Measurements from ENCODE around the gene RNU1-2.
"Not testable (repeated sequence)": the region's sequence is repeated elsewhere in the genome, so short reads cannot be mapped to it uniquely, and the experiment has no call there.

The RNU1-2 gene

GRCh38 chr1:16866926-16867707 is 28.7 kb upstream of the RNU1-2 start:
- H3K36me3 ChIP-seq (replicated peaks; ENCODE audit: insufficient read depth, low read length); H4K20me1 ChIP-seq (ENCODE audit: insufficient read depth, low read length); H2AFZ ChIP-seq (ENCODE audit: low read length); H3K27me3 ChIP-seq (replicated peaks; ENCODE audit: insufficient read depth, low read length); H3K9me2 ChIP-seq (replicated peaks; ENCODE audit: insufficient read depth, low read length); H3K9me3 ChIP-seq (replicated peaks; ENCODE audit: insufficient read depth, low read length); H3K4me2 ChIP-seq (ENCODE audit: low read depth, low read length); DNase-seq; H3K79me2 ChIP-seq (ENCODE audit: low read length); H3K27ac ChIP-seq (ENCODE audit: low read length); H3K4me1 ChIP-seq (ENCODE audit: low read length); H3K4me3 ChIP-seq (ENCODE audit: low read length); H3F3A ChIP-seq (ENCODE audit: insufficient read depth, low read length); H3K9ac ChIP-seq (ENCODE audit: low read length): not testable (repeated sequence)

GRCh38 chr1:16868787-16869186 is 27.0 kb upstream of the RNU1-2 start:
- H3K4me3 ChIP-seq (ENCODE audit: low read length); H2AFZ ChIP-seq (ENCODE audit: low read length); H3K4me1 ChIP-seq (ENCODE audit: low read length); H3K36me3 ChIP-seq (replicated peaks; ENCODE audit: insufficient read depth, low read length); H3K9me3 ChIP-seq (replicated peaks; ENCODE audit: insufficient read depth, low read length); DNase-seq; H3F3A ChIP-seq (ENCODE audit: insufficient read depth, low read length); H3K9ac ChIP-seq (ENCODE audit: low read length); H3K4me2 ChIP-seq (ENCODE audit: low read depth, low read length); H3K9me2 ChIP-seq (replicated peaks; ENCODE audit: insufficient read depth, low read length); H3K27ac ChIP-seq (ENCODE audit: low read length); H3K79me2 ChIP-seq (ENCODE audit: low read length); H4K20me1 ChIP-seq (ENCODE audit: insufficient read depth, low read length): not testable (repeated sequence)
- H3K27me3 ChIP-seq (replicated peaks; ENCODE audit: insufficient read depth, low read length) = peaks cover 17% of the 10 kb centered on the region

- H3K27me3 ChIP-seq (replicated peaks; ENCODE audit: insufficient read depth, low read length) = peaks cover 18% of the 10 kb centered on the region
- H3K4me1 ChIP-seq (ENCODE audit: low read length); H3K4me3 ChIP-seq (ENCODE audit: low read length); H2AFZ ChIP-seq (ENCODE audit: low read length); DNase-seq; H3K9me3 ChIP-seq (replicated peaks; ENCODE audit: insufficient read depth, low read length); H4K20me1 ChIP-seq (ENCODE audit: insufficient read depth, low read length); H3K36me3 ChIP-seq (replicated peaks; ENCODE audit: insufficient read depth, low read length); H3K27ac ChIP-seq (ENCODE audit: low read length); H3K9ac ChIP-seq (ENCODE audit: low read length); H3K79me2 ChIP-seq (ENCODE audit: low read length); H3F3A ChIP-seq (ENCODE audit: insufficient read depth, low read length); H3K4me2 ChIP-seq (ENCODE audit: low read depth, low read length); H3K9me2 ChIP-seq (replicated peaks; ENCODE audit: insufficient read depth, low read length): not testable (repeated sequence)
Measured at GRCh38 chr1:16869996-16870395, 25.8 kb upstream of the RNU1-2 start.

- not testable (repeated sequence) for H3K36me3 ChIP-seq (replicated peaks; ENCODE audit: insufficient read depth, low read length); H3F3A ChIP-seq (ENCODE audit: insufficient read depth, low read length); H3K79me2 ChIP-seq (ENCODE audit: low read length); H3K4me3 ChIP-seq (ENCODE audit: low read length); H3K4me2 ChIP-seq (ENCODE audit: low read depth, low read length); H3K9ac ChIP-seq (ENCODE audit: low read length); H3K4me1 ChIP-seq (ENCODE audit: low read length); DNase-seq; H3K9me2 ChIP-seq (replicated peaks; ENCODE audit: insufficient read depth, low read length); H4K20me1 ChIP-seq (ENCODE audit: insufficient read depth, low read length); H2AFZ ChIP-seq (ENCODE audit: low read length); H3K9me3 ChIP-seq (replicated peaks; ENCODE audit: insufficient read depth, low read length); H3K27ac ChIP-seq (ENCODE audit: low read length)
- peaks cover 22% of the 10 kb centered on the region for H3K27me3 ChIP-seq (replicated peaks; ENCODE audit: insufficient read depth, low read length)
Measured at GRCh38 chr1:16871171-16871570, 24.6 kb upstream of the RNU1-2 start.

- H3K9ac ChIP-seq (ENCODE audit: low read length); H3K79me2 ChIP-seq (ENCODE audit: low read length); DNase-seq; H3K9me2 ChIP-seq (replicated peaks; ENCODE audit: insufficient read depth, low read length); H3K4me1 ChIP-seq (ENCODE audit: low read length); H3K27ac ChIP-seq (ENCODE audit: low read length); H3F3A ChIP-seq (ENCODE audit: insufficient read depth, low read length); H3K36me3 ChIP-seq (replicated peaks; ENCODE audit: insufficient read depth, low read length); H3K4me2 ChIP-seq (ENCODE audit: low read depth, low read length); H4K20me1 ChIP-seq (ENCODE audit: insufficient read depth, low read length); H3K4me3 ChIP-seq (ENCODE audit: low read length); H3K9me3 ChIP-seq (replicated peaks; ENCODE audit: insufficient read depth, low read length); H2AFZ ChIP-seq (ENCODE audit: low read length): not testable (repeated sequence)
- H3K27me3 ChIP-seq (replicated peaks; ENCODE audit: insufficient read depth, low read length) = peaks cover 24% of the 10 kb centered on the region
Measured at GRCh38 chr1:16872152-16873075, 23.4 kb upstream of the RNU1-2 start.

- Histone ChIP-seq H3K4me2 (ENCODE audit: low read depth, low read length) (peak overlapping the region; percentile 18; the same call in 1 of the 2 replicates), H3K27me3 (replicated peaks; ENCODE audit: insufficient read depth, low read length) (peaks cover 24% of the 10 kb centered on the region)
- H3K36me3 ChIP-seq (replicated peaks; ENCODE audit: insufficient read depth, low read length); H3K9me2 ChIP-seq (replicated peaks; ENCODE audit: insufficient read depth, low read length); H3K4me1 ChIP-seq (ENCODE audit: low read length); H3K27ac ChIP-seq (ENCODE audit: low read length); H3K79me2 ChIP-seq (ENCODE audit: low read length); H3F3A ChIP-seq (ENCODE audit: insufficient read depth, low read length); H3K9me3 ChIP-seq (replicated peaks; ENCODE audit: insufficient read depth, low read length); DNase-seq; H3K4me3 ChIP-seq (ENCODE audit: low read length); H4K20me1 ChIP-seq (ENCODE audit: insufficient read depth, low read length); H2AFZ ChIP-seq (ENCODE audit: low read length); H3K9ac ChIP-seq (ENCODE audit: low read length): not testable (repeated sequence)
Measured at GRCh38 chr1:16873076-16873879, 22.5 kb upstream of the RNU1-2 start.

GRCh38 chr1:16874968-16875765 is 20.6 kb upstream of the RNU1-2 start:
- H2AFZ ChIP-seq (ENCODE audit: low read length); H3K4me3 ChIP-seq (ENCODE audit: low read length); H3K36me3 ChIP-seq (replicated peaks; ENCODE audit: insufficient read depth, low read length); H3K27ac ChIP-seq (ENCODE audit: low read length); H3F3A ChIP-seq (ENCODE audit: insufficient read depth, low read length); DNase-seq; H3K9me3 ChIP-seq (replicated peaks; ENCODE audit: insufficient read depth, low read length); H3K4me1 ChIP-seq (ENCODE audit: low read length); H3K9me2 ChIP-seq (replicated peaks; ENCODE audit: insufficient read depth, low read length); H3K4me2 ChIP-seq (ENCODE audit: low read depth, low read length); H3K79me2 ChIP-seq (ENCODE audit: low read length); H4K20me1 ChIP-seq (ENCODE audit: insufficient read depth, low read length); H3K9ac ChIP-seq (ENCODE audit: low read length): not testable (repeated sequence)
- H3K27me3 ChIP-seq (replicated peaks; ENCODE audit: insufficient read depth, low read length) = peaks cover 37% of the 10 kb centered on the region
